Prostate gland (tissue), 2 donors: ENCODE results near the gene KIF5A. TPM values are rescaled to one million over a fixed set of nuclear protein-coding genes. Genes with fewer than 3 reads are reported as not detected.

Experiments
- DNase-seq: peaks from one replicate; pipeline ENCODE4 v3.0.0-alpha.2; 2019; ENCODE audit warnings: low spot score
- H3K27ac ChIP-seq, 2 donors: fragments of 200-600 bp; sonication (generic); 2 replicates each; pipeline ENCODE4 v1.5.1; 2017 to 2019
- H3K27me3 ChIP-seq: fragments of 200-600 bp; sonication (generic); replicated peaks from 2 replicates; pipeline ENCODE4 v1.5.1; 2019; ENCODE audit not compliant: insufficient read depth
- H3K36me3 ChIP-seq, 2 donors: fragments of 200-600 bp; sonication (generic); 1 replicate in 1 of 2; 2 replicates in 1 of 2; pipeline versions ENCODE4 v1.5.1 to v1.8.1; 2017 to 2019
- H3K4me1 ChIP-seq: fragments of 200-600 bp; sonication (generic); replicated peaks from 2 replicates; pipeline ENCODE4 v1.5.1; 2019
- H3K4me3 ChIP-seq, 2 donors: fragments of 200-600 bp; sonication (generic); 2 replicates each; pipeline ENCODE4 v1.5.1; 2017 to 2019
- H3K9me3 ChIP-seq: fragments of 200-600 bp; sonication (generic); 2 replicates; pipeline ENCODE4 v1.5.1; 2017
- POLR2A ChIP-seq: fragments of 450-650 bp; IDR thresholded peaks from one replicate; pipeline ENCODE4 v1.6.1; 2016; ENCODE audit warnings: antibody characterized with exemption, mild to moderate bottlenecking
- POLR2AphosphoS5 ChIP-seq: sonication (generic); formaldehyde crosslinking; IDR thresholded peaks from one replicate; pipeline ENCODE4 v1.6.1; 2017; ENCODE audit warnings: antibody characterized with exemption
- WGBS: methylation state at CpG from one replicate; pipeline ENCODE4 v1.1.5; 2018; 5-methylcytosine and 5-hydroxymethylcytosine counted together
- intact Hi-C: fragments of 100-400 bp; cut with DNase I; formaldehyde crosslinking; loops from one replicate; pipeline ENCODE4 v1.14.2; 2022
- total RNA-seq, 2 donors: library from RNA; depleted of rRNA; stranded (reverse); fragments of >200 nt; gene quantifications; one replicate each; pipeline ENCODE4 v1.1.0, GENCODE V29; 2016
- TF ChIP-seq, protein P1 (sequence below), 4 experiments: fragments of 200-600 bp in 2 of 4; fragments of 450-650 bp in 2 of 4; sonication (generic) in 2 of 4; IDR thresholded peaks; 1 replicate in 3 of 4; 2 replicates in 1 of 4; pipeline ENCODE4 v1.5.1; 2016 to 2019; ENCODE audit warnings: antibody characterized with exemption in 4 of 4, mild to moderate bottlenecking in 2 of 4, moderate library complexity in 2 of 4

KIF5A gene
- total RNA-seq, 2 donors from 2014 or later: 0.50 to 3.7 TPM

- H3K4me3 ChIP-seq: peak overlapping the region in 1 of 2 donors; percentile 83
- intact Hi-C loops: no loop called here
- no peak for TF ChIP-seq POLR2AphosphoS5
- TF ChIP-seq, protein P1, sequence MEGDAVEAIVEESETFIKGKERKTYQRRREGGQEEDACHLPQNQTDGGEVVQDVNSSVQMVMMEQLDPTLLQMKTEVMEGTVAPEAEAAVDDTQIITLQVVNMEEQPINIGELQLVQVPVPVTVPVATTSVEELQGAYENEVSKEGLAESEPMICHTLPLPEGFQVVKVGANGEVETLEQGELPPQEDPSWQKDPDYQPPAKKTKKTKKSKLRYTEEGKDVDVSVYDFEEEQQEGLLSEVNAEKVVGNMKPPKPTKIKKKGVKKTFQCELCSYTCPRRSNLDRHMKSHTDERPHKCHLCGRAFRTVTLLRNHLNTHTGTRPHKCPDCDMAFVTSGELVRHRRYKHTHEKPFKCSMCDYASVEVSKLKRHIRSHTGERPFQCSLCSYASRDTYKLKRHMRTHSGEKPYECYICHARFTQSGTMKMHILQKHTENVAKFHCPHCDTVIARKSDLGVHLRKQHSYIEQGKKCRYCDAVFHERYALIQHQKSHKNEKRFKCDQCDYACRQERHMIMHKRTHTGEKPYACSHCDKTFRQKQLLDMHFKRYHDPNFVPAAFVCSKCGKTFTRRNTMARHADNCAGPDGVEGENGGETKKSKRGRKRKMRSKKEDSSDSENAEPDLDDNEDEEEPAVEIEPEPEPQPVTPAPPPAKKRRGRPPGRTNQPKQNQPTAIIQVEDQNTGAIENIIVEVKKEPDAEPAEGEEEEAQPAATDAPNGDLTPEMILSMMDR (IDR thresholded peaks at IDR 0.05): no peak
- no peak for TF ChIP-seq POLR2A
Observed at GRCh38 chr12:57518176-57518919, 31.5 kb upstream of the KIF5A start.

DNA sequence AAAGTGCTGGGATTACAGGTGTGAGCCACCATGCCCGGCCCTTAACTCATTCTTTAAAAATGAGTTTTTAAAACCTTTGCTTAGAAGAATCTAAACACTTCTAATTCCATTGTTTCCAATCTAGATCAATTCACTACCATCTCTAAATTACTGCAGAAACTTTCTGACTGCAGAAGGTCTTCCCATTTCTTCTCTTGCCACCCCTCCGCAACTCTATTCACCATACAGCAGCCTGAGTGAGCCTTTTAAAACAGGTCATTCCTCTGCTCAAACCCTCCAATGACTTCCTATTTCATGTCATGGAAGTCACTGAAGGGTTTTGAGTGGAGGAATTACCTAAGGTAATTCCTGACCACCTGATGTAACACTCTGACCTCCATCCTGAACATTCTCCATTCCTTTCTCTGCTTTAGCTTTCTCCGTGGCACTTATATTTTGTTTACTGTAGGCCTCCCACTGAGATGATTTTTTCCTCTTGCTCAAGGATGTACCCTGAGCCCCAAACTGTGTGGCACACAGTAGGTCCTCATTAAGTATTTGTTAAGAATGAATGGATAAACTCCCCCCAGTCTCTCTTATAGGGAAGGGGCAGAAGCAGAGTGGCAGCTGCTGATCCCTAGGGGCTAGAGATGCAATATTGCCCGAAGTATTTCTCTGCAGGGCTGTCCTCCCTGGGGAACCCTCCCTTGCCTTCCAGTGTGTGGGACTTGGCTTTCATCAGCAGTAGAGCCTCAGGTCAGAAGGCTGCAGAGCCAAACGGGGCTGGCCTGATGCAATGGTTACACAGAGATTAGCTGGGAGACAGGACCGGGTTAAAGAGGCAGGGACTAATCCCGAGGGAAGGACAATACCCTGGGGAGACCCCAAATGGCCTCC lies 30.7 kb upstream of the KIF5A start:
- no peaks in the 10 kb centered on the region for H3K36me3 ChIP-seq
- 29% methylated on average over 7 of the region's 7 CpGs for WGBS
- peak overlapping the region; percentile 99 for H3K27ac ChIP-seq
- no peaks in the 10 kb centered on the region for H3K9me3 ChIP-seq
- H3K4me3 ChIP-seq: peak overlapping the region; percentile 83 to 87
- DNase-seq: no peak
- intact Hi-C loops: no loop called here
- H3K4me1 ChIP-seq: peaks cover 14% of the 10 kb centered on the region
- TF ChIP-seq POLR2AphosphoS5: no peak
- TF ChIP-seq POLR2A: no peak
- TF ChIP-seq, protein P1 (IDR thresholded peaks at IDR 0.05): no peak
- H3K27me3 ChIP-seq: no peaks in the 10 kb centered on the region

More at GRCh38 chr12:57518176-57518919, 31.5 kb upstream of the KIF5A start:
- DNase-seq: no peak
- Histone ChIP-seq H3K27ac (peak overlapping the region; percentile 99), H3K9me3 (no peaks in the 10 kb centered on the region), H3K27me3 (no peaks in the 10 kb centered on the region), H3K36me3 (no peaks in the 10 kb centered on the region), H3K4me1 (peaks cover 5% of the 10 kb centered on the region)
- WGBS: 82% methylated on average over 8 of the region's 8 CpGs

DNA sequence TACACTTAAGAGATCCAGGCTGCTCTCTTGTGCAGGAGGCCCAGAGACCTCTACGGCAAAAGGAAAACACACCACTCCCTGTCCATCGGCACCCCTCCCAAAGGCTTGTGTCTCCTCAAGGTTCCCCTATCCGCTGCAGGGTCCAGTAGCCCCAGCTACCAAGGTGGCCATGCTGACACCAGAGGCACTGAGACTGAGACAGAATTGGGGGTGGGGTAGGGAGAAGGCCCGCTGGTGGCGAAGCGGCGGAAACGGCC lies 30.1 kb upstream of the KIF5A start:
- intact Hi-C loops: loop anchor here (5.0 kb wide), 1 partner anchor 88 kb away; no protein-coding TSS in a partner anchor
- Histone ChIP-seq H3K9me3 (no peaks in the 10 kb centered on the region), H3K36me3 (no peaks in the 10 kb centered on the region), H3K27ac (peak overlapping the region; percentile 99), H3K27me3 (no peaks in the 10 kb centered on the region), H3K4me3 (peak overlapping the region; percentile 83 to 87), H3K4me1 (peaks cover 19% of the 10 kb centered on the region)
- no peak for DNase-seq
- TF ChIP-seq POLR2A: no peak
- no peak for TF ChIP-seq POLR2AphosphoS5
- TF ChIP-seq, protein P1 (IDR thresholded peaks at IDR 0.05): no peak
- WGBS: 0% methylated on average over 8 of the region's 8 CpGs

DNA sequence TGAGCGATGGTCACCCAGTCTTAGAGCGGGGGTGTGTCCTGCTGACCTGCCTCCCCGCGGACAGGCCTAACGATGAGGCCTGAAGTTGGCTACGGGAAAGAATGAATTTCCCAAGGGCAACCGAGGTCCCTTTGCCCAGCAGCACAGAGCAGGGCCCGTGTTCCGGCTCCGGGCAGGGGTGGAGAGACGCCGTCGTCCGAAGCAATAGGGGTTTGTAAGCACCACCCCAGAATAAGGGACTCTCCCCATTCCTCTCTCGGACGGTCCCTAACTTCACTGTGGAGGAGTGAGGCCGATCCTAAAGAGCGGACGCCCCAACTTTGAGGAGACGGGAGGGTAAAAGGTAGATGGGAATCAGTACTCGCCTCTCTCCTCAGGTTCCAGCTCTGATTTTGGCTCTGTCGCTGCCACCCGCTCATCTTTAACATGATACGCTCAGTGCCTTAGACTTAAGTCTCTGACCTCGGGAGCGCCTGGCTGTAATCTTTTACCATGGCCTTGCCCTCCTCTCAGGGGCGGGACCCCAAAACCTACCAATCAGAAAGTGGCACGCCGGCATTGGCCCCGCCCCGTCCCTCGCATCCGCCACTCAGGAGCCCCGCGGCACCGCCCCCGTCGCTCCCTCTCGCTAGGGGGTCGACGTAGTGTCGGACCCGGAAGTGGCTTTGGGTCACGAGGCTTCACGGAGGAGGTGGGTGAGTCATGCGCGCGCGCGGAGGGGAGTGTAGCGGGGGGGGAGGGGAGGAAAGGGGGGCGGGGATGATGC lies 29.6 kb upstream of the KIF5A start, which contains the start of gene DDIT3:
TSS of gene DDIT3 (minus strand) at position 462 of the 766 bp plus-strand sequence. CDS start 3,108 bp downstream, outside the sequence.
- no peaks in the 10 kb centered on the region for H3K36me3 ChIP-seq
- no peaks in the 10 kb centered on the region for H3K27me3 ChIP-seq
- peak within 1 kb of the TSS; percentile 83 to 87 for H3K4me3 ChIP-seq
- intact Hi-C loops: loop anchor here (5.0 kb wide), 1 partner anchor 87 kb away; no protein-coding TSS in a partner anchor
- WGBS: under 1% methylated on average over 50 of the region's 52 CpGs
- peak within 1 kb of the TSS; percentile 99 for H3K27ac ChIP-seq
- DNase-seq: peak; percentile 99
- peaks cover 24% of the 10 kb centered on the region for H3K4me1 ChIP-seq
- TF ChIP-seq, protein P1 (IDR thresholded peaks at IDR 0.05): peak in 2 of 4 experiments; percentile 25 to 31
- peak; percentile 100 for TF ChIP-seq POLR2AphosphoS5
- peak; percentile 100 for TF ChIP-seq POLR2A
- no peaks in the 10 kb centered on the region for H3K9me3 ChIP-seq
